HEK293 (cell line): ENCODE data around the gene SPINT2.

Experiments used
- KLF7 ChIP-seq: fragments of 450-650 bp; formaldehyde crosslinking; IDR thresholded peaks from 2 replicates; pipeline ENCODE4 v1.5.1; 2016; ENCODE audit warnings: missing biosample characterization, missing genetic modification characterization, borderline replicate concordance
- KLF8 ChIP-seq: fragments of 450-650 bp; formaldehyde crosslinking; IDR thresholded peaks from 2 replicates; pipeline ENCODE4 v1.5.1; 2016; ENCODE audit warnings: missing biosample characterization, missing genetic modification characterization
- KLF9 ChIP-seq: fragments of 450-650 bp; formaldehyde crosslinking; IDR thresholded peaks from 2 replicates; pipeline ENCODE4 v1.5.1; 2016; ENCODE audit warnings: missing biosample characterization, missing genetic modification characterization, low read depth
- PRDM1 ChIP-seq: fragments of 450-650 bp; formaldehyde crosslinking; IDR thresholded peaks from 2 replicates; pipeline ENCODE4; 2016; ENCODE audit warnings: missing biosample characterization, missing genetic modification characterization
- RBAK ChIP-seq: fragments of 450-650 bp; formaldehyde crosslinking; IDR thresholded peaks from 2 replicates; pipeline ENCODE4 v1.5.1; 2016; ENCODE audit warnings: missing biosample characterization, missing genetic modification characterization
- SP7 ChIP-seq: fragments of 450-650 bp; formaldehyde crosslinking; IDR thresholded peaks from 2 replicates; pipeline ENCODE4 v1.5.1; 2016; ENCODE audit warnings: missing biosample characterization, missing genetic modification characterization
- ZBTB17 ChIP-seq: fragments of 450-650 bp; formaldehyde crosslinking; IDR thresholded peaks from 2 replicates; pipeline ENCODE4 v1.5.1; 2016; ENCODE audit warnings: missing biosample characterization, missing genetic modification characterization
- ZBTB48 ChIP-seq: fragments of 450-650 bp; formaldehyde crosslinking; IDR thresholded peaks from 2 replicates; pipeline ENCODE4 v1.5.1; 2016; ENCODE audit warnings: missing biosample characterization, missing genetic modification characterization
- ZBTB8A ChIP-seq: fragments of 450-650 bp; formaldehyde crosslinking; IDR thresholded peaks from 2 replicates; pipeline ENCODE4 v1.5.1; 2016; ENCODE audit warnings: missing biosample characterization, missing genetic modification characterization
- ZIC2 ChIP-seq: fragments of 450-650 bp; formaldehyde crosslinking; IDR thresholded peaks from 2 replicates; pipeline ENCODE4 v1.5.1; 2016; ENCODE audit warnings: missing biosample characterization, missing genetic modification characterization
- ZNF132 ChIP-seq: fragments of 450-650 bp; formaldehyde crosslinking; IDR thresholded peaks from 2 replicates; pipeline ENCODE4 v1.5.1; 2017; ENCODE audit warnings: missing biosample characterization, missing genetic modification characterization, borderline replicate concordance
- ZNF146 ChIP-seq: fragments of 450-650 bp; formaldehyde crosslinking; IDR thresholded peaks from 2 replicates; pipeline ENCODE4 v1.5.1; 2016; ENCODE audit warnings: missing biosample characterization, missing genetic modification characterization
- ZNF24 ChIP-seq: fragments of 450-650 bp; formaldehyde crosslinking; IDR thresholded peaks from 2 replicates; pipeline ENCODE4 v1.5.1; 2016; ENCODE audit warnings: missing biosample characterization, missing genetic modification characterization
- ZNF341 ChIP-seq: fragments of 450-650 bp; formaldehyde crosslinking; IDR thresholded peaks from 2 replicates; pipeline ENCODE4; 2016; ENCODE audit warnings: low read depth, missing biosample characterization, missing genetic modification characterization
- ZNF37A ChIP-seq: fragments of 450-650 bp; IDR thresholded peaks from 2 replicates; pipeline ENCODE4 v1.5.1; 2018; ENCODE audit warnings: missing biosample characterization, missing genetic modification characterization
- ZNF629 ChIP-seq: fragments of 450-650 bp; formaldehyde crosslinking; IDR thresholded peaks from 2 replicates; pipeline ENCODE4 v1.5.1; 2017; ENCODE audit warnings: missing biosample characterization, missing genetic modification characterization
- ZNF664 ChIP-seq: fragments of 450-650 bp; formaldehyde crosslinking; IDR thresholded peaks from 2 replicates; pipeline ENCODE4 v1.5.1; 2016; ENCODE audit warnings: missing biosample characterization, missing genetic modification characterization
- ZNF76 ChIP-seq: fragments of 450-650 bp; formaldehyde crosslinking; IDR thresholded peaks from 2 replicates; pipeline ENCODE4; 2016; ENCODE audit warnings: low read depth, missing biosample characterization, missing genetic modification characterization, borderline replicate concordance
- TF ChIP-seq, protein P1 (sequence below): fragments of 450-650 bp; formaldehyde crosslinking; IDR thresholded peaks from 2 replicates; pipeline ENCODE4 v1.5.1; 2017; ENCODE audit warnings: missing biosample characterization, missing genetic modification characterization
- TF ChIP-seq, protein P2 (sequence below): fragments of 450-650 bp; formaldehyde crosslinking; conservative IDR thresholded peaks from 2 replicates; pipeline ENCODE4 v1.5.1; 2016; ENCODE audit warnings: low read depth, missing biosample characterization, missing genetic modification characterization
- TF ChIP-seq, protein P3 (sequence below): fragments of 450-650 bp; formaldehyde crosslinking; IDR thresholded peaks from 2 replicates; pipeline ENCODE4 v1.5.1; 2017; ENCODE audit warnings: missing biosample characterization, missing genetic modification characterization
- TF ChIP-seq, protein P4 (sequence below): fragments of 450-650 bp; formaldehyde crosslinking; IDR thresholded peaks from 2 replicates; pipeline ENCODE4 v1.5.1; 2016; ENCODE audit warnings: missing biosample characterization, missing genetic modification characterization, borderline replicate concordance
- TF ChIP-seq, protein P5 (sequence below): fragments of 450-650 bp; formaldehyde crosslinking; IDR thresholded peaks from 2 replicates; pipeline ENCODE4 v1.5.1; 2016; ENCODE audit warnings: missing biosample characterization, missing genetic modification characterization
- TF ChIP-seq, protein P6 (sequence below): fragments of 450-650 bp; formaldehyde crosslinking; IDR thresholded peaks from 2 replicates; pipeline ENCODE4 v1.5.1; 2016; ENCODE audit warnings: missing biosample characterization, missing genetic modification characterization

The SPINT2 gene

DNA sequence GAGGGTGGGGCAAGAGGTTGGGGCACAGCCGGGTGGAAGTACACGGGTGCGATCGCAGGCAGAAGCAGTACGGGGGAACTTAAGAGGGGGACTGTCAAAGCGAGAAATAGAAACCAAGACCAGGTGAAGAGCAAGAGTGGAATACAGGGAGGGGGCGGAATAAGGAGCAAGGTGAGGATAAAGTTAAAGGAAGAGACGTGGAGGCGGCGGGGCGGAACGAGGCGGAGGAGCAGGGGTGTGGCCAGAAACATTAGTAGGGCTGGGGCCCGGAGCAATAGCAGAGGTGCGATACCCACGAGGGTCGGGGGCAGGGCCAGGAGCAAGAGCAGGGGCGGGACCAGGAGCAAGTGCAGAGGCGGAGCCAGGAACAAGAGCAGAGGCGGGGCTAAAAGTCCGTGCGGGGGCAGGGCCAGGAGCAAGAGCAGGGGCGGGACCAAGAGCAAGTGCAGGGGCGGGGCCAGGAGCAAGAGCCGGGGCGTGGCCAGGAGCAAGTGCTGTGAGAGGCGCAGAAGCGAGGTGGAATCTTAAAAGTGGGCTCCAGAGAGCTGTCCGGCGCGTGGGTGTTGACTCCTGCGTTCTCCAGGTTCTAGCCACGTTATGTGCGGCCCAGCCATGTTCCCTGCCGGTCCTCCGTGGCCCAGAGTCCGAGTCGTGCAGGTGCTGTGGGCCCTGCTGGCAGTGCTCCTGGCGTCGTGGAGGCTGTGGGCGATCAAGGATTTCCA, 72.4 kb downstream of the SPINT2 start (continued):
- no peak for TF ChIP-seq ZNF76
- TF ChIP-seq, protein P1, sequence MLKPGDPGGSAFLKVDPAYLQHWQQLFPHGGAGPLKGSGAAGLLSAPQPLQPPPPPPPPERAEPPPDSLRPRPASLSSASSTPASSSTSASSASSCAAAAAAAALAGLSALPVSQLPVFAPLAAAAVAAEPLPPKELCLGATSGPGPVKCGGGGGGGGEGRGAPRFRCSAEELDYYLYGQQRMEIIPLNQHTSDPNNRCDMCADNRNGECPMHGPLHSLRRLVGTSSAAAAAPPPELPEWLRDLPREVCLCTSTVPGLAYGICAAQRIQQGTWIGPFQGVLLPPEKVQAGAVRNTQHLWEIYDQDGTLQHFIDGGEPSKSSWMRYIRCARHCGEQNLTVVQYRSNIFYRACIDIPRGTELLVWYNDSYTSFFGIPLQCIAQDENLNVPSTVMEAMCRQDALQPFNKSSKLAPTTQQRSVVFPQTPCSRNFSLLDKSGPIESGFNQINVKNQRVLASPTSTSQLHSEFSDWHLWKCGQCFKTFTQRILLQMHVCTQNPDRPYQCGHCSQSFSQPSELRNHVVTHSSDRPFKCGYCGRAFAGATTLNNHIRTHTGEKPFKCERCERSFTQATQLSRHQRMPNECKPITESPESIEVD, result no peak
- TF ChIP-seq ZBTB48 (tag by site-specific recombination), result peak; percentile 88
- TF ChIP-seq, protein P2, sequence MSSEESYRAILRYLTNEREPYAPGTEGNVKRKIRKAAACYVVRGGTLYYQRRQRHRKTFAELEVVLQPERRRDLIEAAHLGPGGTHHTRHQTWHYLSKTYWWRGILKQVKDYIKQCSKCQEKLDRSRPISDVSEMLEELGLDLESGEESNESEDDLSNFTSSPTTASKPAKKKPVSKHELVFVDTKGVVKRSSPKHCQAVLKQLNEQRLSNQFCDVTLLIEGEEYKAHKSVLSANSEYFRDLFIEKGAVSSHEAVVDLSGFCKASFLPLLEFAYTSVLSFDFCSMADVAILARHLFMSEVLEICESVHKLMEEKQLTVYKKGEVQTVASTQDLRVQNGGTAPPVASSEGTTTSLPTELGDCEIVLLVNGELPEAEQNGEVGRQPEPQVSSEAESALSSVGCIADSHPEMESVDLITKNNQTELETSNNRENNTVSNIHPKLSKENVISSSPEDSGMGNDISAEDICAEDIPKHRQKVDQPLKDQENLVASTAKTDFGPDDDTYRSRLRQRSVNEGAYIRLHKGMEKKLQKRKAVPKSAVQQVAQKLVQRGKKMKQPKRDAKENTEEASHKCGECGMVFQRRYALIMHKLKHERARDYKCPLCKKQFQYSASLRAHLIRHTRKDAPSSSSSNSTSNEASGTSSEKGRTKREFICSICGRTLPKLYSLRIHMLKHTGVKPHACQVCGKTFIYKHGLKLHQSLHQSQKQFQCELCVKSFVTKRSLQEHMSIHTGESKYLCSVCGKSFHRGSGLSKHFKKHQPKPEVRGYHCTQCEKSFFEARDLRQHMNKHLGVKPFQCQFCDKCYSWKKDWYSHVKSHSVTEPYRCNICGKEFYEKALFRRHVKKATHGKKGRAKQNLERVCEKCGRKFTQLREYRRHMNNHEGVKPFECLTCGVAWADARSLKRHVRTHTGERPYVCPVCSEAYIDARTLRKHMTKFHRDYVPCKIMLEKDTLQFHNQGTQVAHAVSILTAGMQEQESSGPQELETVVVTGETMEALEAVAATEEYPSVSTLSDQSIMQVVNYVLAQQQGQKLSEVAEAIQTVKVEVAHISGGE (tag by site-specific recombination), result peak; percentile 90
- no peak for TF ChIP-seq ZNF132
- TF ChIP-seq KLF9 (tag by site-specific recombination), result peak; percentile 95
- TF ChIP-seq, protein P3, sequence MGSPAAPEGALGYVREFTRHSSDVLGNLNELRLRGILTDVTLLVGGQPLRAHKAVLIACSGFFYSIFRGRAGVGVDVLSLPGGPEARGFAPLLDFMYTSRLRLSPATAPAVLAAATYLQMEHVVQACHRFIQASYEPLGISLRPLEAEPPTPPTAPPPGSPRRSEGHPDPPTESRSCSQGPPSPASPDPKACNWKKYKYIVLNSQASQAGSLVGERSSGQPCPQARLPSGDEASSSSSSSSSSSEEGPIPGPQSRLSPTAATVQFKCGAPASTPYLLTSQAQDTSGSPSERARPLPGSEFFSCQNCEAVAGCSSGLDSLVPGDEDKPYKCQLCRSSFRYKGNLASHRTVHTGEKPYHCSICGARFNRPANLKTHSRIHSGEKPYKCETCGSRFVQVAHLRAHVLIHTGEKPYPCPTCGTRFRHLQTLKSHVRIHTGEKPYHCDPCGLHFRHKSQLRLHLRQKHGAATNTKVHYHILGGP (tag by site-specific recombination), result peak; percentile 83; the same call in 1 of the 2 replicates
- TF ChIP-seq ZNF664 (tag by site-specific recombination), result no peak; the same call in 1 of the 2 replicates
- TF ChIP-seq ZNF341 (tag by site-specific recombination), result peak; percentile 87
- TF ChIP-seq ZNF629 (tag by site-specific recombination), result peak; percentile 70; the same call in 1 of the 2 replicates
- peak; percentile 76 for TF ChIP-seq PRDM1 (tag by site-specific recombination)
- TF ChIP-seq ZIC2 (tag by site-specific recombination), result no peak
- TF ChIP-seq, protein P4, sequence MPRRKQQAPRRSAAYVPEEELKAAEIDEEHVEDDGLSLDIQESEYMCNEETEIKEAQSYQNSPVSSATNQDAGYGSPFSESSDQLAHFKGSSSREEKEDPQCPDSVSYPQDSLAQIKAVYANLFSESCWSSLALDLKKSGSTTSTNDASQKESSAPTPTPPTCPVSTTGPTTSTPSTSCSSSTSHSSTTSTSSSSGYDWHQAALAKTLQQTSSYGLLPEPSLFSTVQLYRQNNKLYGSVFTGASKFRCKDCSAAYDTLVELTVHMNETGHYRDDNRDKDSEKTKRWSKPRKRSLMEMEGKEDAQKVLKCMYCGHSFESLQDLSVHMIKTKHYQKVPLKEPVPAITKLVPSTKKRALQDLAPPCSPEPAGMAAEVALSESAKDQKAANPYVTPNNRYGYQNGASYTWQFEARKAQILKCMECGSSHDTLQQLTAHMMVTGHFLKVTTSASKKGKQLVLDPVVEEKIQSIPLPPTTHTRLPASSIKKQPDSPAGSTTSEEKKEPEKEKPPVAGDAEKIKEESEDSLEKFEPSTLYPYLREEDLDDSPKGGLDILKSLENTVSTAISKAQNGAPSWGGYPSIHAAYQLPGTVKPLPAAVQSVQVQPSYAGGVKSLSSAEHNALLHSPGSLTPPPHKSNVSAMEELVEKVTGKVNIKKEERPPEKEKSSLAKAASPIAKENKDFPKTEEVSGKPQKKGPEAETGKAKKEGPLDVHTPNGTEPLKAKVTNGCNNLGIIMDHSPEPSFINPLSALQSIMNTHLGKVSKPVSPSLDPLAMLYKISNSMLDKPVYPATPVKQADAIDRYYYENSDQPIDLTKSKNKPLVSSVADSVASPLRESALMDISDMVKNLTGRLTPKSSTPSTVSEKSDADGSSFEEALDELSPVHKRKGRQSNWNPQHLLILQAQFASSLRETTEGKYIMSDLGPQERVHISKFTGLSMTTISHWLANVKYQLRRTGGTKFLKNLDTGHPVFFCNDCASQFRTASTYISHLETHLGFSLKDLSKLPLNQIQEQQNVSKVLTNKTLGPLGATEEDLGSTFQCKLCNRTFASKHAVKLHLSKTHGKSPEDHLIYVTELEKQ (tag by site-specific recombination), result peak; percentile 77; the same call in 1 of the 2 replicates
- peak; percentile 72; the same call in 1 of the 2 replicates for TF ChIP-seq RBAK
- no peak for TF ChIP-seq ZNF146 (tag by site-specific recombination)
- TF ChIP-seq KLF8 (tag by site-specific recombination), result peak; percentile 97
- TF ChIP-seq ZBTB8A, result no peak; the same call in 1 of the 2 replicates
- peak; percentile 98 for TF ChIP-seq ZBTB17
- TF ChIP-seq ZNF37A (tag by site-specific recombination), result no peak
- TF ChIP-seq KLF7 (tag by site-specific recombination), result peak; percentile 100
- peak; percentile 72 for TF ChIP-seq SP7 (tag by site-specific recombination)
- TF ChIP-seq, protein P5, sequence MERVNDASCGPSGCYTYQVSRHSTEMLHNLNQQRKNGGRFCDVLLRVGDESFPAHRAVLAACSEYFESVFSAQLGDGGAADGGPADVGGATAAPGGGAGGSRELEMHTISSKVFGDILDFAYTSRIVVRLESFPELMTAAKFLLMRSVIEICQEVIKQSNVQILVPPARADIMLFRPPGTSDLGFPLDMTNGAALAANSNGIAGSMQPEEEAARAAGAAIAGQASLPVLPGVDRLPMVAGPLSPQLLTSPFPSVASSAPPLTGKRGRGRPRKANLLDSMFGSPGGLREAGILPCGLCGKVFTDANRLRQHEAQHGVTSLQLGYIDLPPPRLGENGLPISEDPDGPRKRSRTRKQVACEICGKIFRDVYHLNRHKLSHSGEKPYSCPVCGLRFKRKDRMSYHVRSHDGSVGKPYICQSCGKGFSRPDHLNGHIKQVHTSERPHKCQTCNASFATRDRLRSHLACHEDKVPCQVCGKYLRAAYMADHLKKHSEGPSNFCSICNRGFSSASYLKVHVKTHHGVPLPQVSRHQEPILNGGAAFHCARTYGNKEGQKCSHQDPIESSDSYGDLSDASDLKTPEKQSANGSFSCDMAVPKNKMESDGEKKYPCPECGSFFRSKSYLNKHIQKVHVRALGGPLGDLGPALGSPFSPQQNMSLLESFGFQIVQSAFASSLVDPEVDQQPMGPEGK (tag by site-specific recombination), result peak; percentile 100
- TF ChIP-seq ZNF24 (tag by site-specific recombination), result peak; percentile 78; the same call in 1 of the 2 replicates
- TF ChIP-seq, protein P6, sequence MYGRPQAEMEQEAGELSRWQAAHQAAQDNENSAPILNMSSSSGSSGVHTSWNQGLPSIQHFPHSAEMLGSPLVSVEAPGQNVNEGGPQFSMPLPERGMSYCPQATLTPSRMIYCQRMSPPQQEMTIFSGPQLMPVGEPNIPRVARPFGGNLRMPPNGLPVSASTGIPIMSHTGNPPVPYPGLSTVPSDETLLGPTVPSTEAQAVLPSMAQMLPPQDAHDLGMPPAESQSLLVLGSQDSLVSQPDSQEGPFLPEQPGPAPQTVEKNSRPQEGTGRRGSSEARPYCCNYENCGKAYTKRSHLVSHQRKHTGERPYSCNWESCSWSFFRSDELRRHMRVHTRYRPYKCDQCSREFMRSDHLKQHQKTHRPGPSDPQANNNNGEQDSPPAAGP (tag by site-specific recombination), result peak; percentile 73
